ENCODE measurements around the gene FAM186B. TPM values are rescaled to one million over a fixed set of nuclear protein-coding genes. Genes with fewer than 3 reads are reported as not detected.

FAM186B gene
- total RNA-seq, 1 experiment from 2014 or later, result 0.42 TPM

GRCh38 chr12:49643135-49643534 lies 37.7 kb upstream of the FAM186B start:
- RAD21 ChIA-PET (ENCODE audit: low non-redundant PET in 1 of 2, low total read pairs in 2 of 2, uncharacterized antibody in 2 of 2, unreplicated experiment in 2 of 2), result no interaction called here
- intact Hi-C loops (cut with micrococcal nuclease), result loop anchor here (10.0 kb wide), 1 partner anchor 192 kb away; no protein-coding TSS in a partner anchor
- no TSS peak for BruUV-seq (replicated peaks)

More at GRCh38 chr12:49643135-49643534, 37.7 kb upstream of the FAM186B start:
- H3K9ac ChIP-seq (ENCODE audit: low read length), result no peak overlapping the region
- no peaks in the 10 kb centered on the region for H4K20me1 ChIP-seq (ENCODE audit: insufficient read depth)
- no peaks in the 10 kb centered on the region for H3K9me2 ChIP-seq (ENCODE audit: insufficient read depth)
- no peak overlapping the region for H3K27ac ChIP-seq (ENCODE audit: low read depth, low read length)
- no peak for TF ChIP-seq CEBPB (IDR thresholded peaks at IDR 0.05; ENCODE audit: low read depth)
- TF ChIP-seq JUND (IDR thresholded peaks at IDR 0.05), result no peak
- no peak for TF ChIP-seq TCF7L2 (IDR thresholded peaks at IDR 0.05; ENCODE audit: borderline replicate concordance, extremely low read depth, insufficient read depth, insufficient read length)
- TF ChIP-seq YY1 (IDR thresholded peaks at IDR 0.05; ENCODE audit: extremely low read depth, insufficient replicate concordance, low read depth, low read length), result no peak
- no peak for TF ChIP-seq SIN3A (IDR thresholded peaks at IDR 0.05; ENCODE audit: low read depth)
- no peak for TF ChIP-seq REST (IDR thresholded peaks at IDR 0.05; ENCODE audit: low read depth)
- no peak for TF ChIP-seq FOSL1 (IDR thresholded peaks at IDR 0.05; ENCODE audit: low read depth)
- no peak for TF ChIP-seq ZFX (IDR thresholded peaks at IDR 0.05)
- TF ChIP-seq ELF1 (IDR thresholded peaks at IDR 0.05; ENCODE audit: borderline replicate concordance, low read depth), result no peak
- TF ChIP-seq SRF (IDR thresholded peaks at IDR 0.05; ENCODE audit: low read depth), result no peak
- TF ChIP-seq ZNF274 (IDR thresholded peaks at IDR 0.05; ENCODE audit: low read depth, low read length), result no peak
- TF ChIP-seq ATF3 (IDR thresholded peaks at IDR 0.05), result no peak
- TF ChIP-seq SP1 (IDR thresholded peaks at IDR 0.05; ENCODE audit: low read depth), result no peak
- TF ChIP-seq CBX3 (IDR thresholded peaks at IDR 0.05; ENCODE audit: low read depth), result no peak
- TF ChIP-seq EZH2 (IDR thresholded peaks at IDR 0.05), result no peak
- TF ChIP-seq, protein P1, sequence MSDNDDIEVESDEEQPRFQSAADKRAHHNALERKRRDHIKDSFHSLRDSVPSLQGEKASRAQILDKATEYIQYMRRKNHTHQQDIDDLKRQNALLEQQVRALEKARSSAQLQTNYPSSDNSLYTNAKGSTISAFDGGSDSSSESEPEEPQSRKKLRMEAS (IDR thresholded peaks at IDR 0.05), result no peak
- no peak for TF ChIP-seq POLR2AphosphoS5 (IDR thresholded peaks at IDR 0.05; ENCODE audit: low read depth, low read length)
- no peak for TF ChIP-seq POLR2A (IDR thresholded peaks at IDR 0.05; ENCODE audit: borderline replicate concordance, extremely low read depth, insufficient read depth, insufficient read length)
- no peak for TF ChIP-seq ZBTB33 (IDR thresholded peaks at IDR 0.05; ENCODE audit: extremely low read depth, insufficient replicate concordance, low read length)
- no peak for TF ChIP-seq EGR1 (IDR thresholded peaks at IDR 0.05; ENCODE audit: low read depth)
- H3K79me2 ChIP-seq (ENCODE audit: insufficient read depth, low read length), result no peaks in the 10 kb centered on the region
- H3K4me3 ChIP-seq (replicated peaks in 1 of 2; ENCODE audit: low read depth in 1 of 2, low read length in 2 of 2), result no peak overlapping the region
- no peak overlapping the region for H2AFZ ChIP-seq (ENCODE audit: low read depth, low read length, poor library complexity, severe bottlenecking)
- H3K4me2 ChIP-seq (ENCODE audit: low read length), result no peak overlapping the region
- POLR2A ChIA-PET, result interaction anchor here (1.2 kb wide), 1 partner anchor 98 kb away, joined by 4 read pairs; the partner anchor contains the start of gene TMBIM6
- H3K9me3 ChIP-seq (ENCODE audit: control insufficient read depth in 1 of 2, insufficient read depth in 1 of 2, low read depth in 1 of 2, low read length in 2 of 2), result no peaks in the 10 kb centered on the region
- H3K36me3 ChIP-seq (ENCODE audit: control insufficient read depth in 1 of 2, insufficient read depth in 2 of 2, low read length in 2 of 2), result 0 out of 4 replicates have a peak, but pooled peaks cover 0 to 3% of the 10 kb centered on the region in 2 experiments
- peaks cover 0 to 2% of the 10 kb centered on the region in 2 experiments; a peak in 1 of 4 replicates for H3K4me1 ChIP-seq (ENCODE audit: control insufficient read depth in 1 of 2, insufficient read depth in 2 of 2, low read length in 2 of 2)
- DNase-seq (ENCODE audit: low read depth, low spot score) (no peak), ATAC-seq (no peak)
- H3K27me3 ChIP-seq (ENCODE audit: insufficient read depth, low read length), result no peaks in the 10 kb centered on the region
- CTCF ChIA-PET, result no interaction called here
